MM.1S (cell line): Measurements from ENCODE around the gene FAR2.

ENCODE experiments used
- EZH2phosphoT487 ChIP-seq: fragments of 300-600 bp; sonication (generic); IDR thresholded peaks from 2 replicates; pipeline ENCODE4 v1.6.1; 2018; ENCODE audit warnings: antibody characterized with exemption, low read length
- TF ChIP-seq, protein P1 (sequence below): fragments of 300-600 bp; sonication (generic); IDR thresholded peaks from 2 replicates; pipeline ENCODE4 v1.5.1; 2016; ENCODE audit warnings: antibody characterized with exemption, low read length, mixed read lengths

DNA sequence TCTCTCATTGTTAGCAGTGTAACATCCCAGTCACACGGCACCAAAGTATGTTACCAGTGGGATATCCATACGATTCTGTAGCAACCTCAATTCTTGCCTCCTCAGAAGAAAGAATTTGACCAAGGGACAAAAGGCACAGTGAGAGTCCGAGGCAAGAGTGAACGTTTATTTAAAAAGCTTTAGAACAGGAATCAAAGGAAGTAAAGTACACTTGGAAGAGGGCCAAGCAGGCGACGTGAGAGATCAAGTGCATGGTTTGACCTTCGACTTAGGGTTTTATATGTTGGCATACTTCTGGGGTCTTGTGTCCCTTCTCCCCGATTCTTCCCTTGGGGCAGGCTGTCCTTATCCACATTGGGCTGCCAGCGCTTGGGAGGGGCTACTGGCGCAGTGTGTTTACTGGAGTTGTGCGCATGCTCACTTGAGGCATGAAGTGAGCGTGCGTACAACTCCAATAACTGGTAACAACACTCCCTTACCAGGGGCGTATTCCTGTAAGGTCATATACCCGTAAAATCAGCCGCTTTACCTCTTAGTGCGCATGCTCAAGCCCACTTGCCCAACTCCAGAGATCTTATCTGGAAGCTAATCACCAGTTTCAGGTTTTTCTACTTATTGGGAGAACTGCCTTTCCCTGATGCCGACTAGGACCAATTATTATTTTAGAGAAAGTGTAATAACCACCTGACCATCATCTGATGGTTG lies 71.7 kb downstream of the FAR2 start:
- TF ChIP-seq, protein P1, sequence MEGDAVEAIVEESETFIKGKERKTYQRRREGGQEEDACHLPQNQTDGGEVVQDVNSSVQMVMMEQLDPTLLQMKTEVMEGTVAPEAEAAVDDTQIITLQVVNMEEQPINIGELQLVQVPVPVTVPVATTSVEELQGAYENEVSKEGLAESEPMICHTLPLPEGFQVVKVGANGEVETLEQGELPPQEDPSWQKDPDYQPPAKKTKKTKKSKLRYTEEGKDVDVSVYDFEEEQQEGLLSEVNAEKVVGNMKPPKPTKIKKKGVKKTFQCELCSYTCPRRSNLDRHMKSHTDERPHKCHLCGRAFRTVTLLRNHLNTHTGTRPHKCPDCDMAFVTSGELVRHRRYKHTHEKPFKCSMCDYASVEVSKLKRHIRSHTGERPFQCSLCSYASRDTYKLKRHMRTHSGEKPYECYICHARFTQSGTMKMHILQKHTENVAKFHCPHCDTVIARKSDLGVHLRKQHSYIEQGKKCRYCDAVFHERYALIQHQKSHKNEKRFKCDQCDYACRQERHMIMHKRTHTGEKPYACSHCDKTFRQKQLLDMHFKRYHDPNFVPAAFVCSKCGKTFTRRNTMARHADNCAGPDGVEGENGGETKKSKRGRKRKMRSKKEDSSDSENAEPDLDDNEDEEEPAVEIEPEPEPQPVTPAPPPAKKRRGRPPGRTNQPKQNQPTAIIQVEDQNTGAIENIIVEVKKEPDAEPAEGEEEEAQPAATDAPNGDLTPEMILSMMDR = no peak
- TF ChIP-seq EZH2phosphoT487 = no peak
